ENCODE results near the gene FAM168B.
"Not testable (repeated sequence)": the region's sequence is repeated elsewhere in the genome, so short reads cannot be mapped to it uniquely, and the experiment has no call there.

Gene FAM168B

DNA sequence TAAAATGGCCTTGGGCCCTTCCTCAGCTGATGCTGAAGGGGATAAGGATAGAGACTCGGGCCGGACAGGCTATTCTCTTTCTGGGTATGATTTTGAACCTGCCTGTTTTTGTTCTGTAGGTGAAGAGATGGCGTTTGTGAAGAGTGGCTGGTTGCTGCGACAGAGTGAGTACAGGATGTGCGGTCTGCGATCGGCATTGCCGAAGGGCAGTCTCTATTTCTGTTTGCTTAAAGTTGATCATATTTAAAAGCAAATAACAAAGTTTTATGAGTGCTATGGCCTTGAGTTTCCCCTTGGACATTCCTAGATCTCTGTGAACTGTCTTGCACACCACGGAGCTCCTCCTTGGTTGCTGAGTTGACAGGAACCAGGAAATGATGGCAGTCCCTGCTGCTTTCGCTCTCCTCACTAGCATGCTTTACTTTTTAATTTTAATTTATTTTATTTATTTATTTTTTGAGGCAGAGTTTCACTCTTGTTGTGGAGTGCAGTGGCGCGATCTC is 27.6 kb upstream of the FAM168B start:
- in situ Hi-C loops (cut with HindIII; ENCODE audit: low sequenced_read_pairs) = no loop called here
- no peak overlapping the region for H3K4me3 ChIP-seq (ENCODE audit: low read depth, low read length)
- TF ChIP-seq, protein P1, sequence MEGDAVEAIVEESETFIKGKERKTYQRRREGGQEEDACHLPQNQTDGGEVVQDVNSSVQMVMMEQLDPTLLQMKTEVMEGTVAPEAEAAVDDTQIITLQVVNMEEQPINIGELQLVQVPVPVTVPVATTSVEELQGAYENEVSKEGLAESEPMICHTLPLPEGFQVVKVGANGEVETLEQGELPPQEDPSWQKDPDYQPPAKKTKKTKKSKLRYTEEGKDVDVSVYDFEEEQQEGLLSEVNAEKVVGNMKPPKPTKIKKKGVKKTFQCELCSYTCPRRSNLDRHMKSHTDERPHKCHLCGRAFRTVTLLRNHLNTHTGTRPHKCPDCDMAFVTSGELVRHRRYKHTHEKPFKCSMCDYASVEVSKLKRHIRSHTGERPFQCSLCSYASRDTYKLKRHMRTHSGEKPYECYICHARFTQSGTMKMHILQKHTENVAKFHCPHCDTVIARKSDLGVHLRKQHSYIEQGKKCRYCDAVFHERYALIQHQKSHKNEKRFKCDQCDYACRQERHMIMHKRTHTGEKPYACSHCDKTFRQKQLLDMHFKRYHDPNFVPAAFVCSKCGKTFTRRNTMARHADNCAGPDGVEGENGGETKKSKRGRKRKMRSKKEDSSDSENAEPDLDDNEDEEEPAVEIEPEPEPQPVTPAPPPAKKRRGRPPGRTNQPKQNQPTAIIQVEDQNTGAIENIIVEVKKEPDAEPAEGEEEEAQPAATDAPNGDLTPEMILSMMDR (IDR thresholded peaks at IDR 0.05; ENCODE audit: low read depth, low read length, missing control alignments) = no peak
- DNase-seq (ENCODE audit: low read depth) = no peak

GRCh38 chr2:131115752-131116151 is 22.5 kb upstream of the FAM168B start:
- in situ Hi-C loops (cut with HindIII; ENCODE audit: low sequenced_read_pairs) = no loop called here
- no peak overlapping the region for H3K4me3 ChIP-seq (ENCODE audit: low read depth, low read length)
- TF ChIP-seq, protein P1 (IDR thresholded peaks at IDR 0.05; ENCODE audit: low read depth, low read length, missing control alignments) = no peak
- no peak for DNase-seq (ENCODE audit: low read depth)

DNA sequence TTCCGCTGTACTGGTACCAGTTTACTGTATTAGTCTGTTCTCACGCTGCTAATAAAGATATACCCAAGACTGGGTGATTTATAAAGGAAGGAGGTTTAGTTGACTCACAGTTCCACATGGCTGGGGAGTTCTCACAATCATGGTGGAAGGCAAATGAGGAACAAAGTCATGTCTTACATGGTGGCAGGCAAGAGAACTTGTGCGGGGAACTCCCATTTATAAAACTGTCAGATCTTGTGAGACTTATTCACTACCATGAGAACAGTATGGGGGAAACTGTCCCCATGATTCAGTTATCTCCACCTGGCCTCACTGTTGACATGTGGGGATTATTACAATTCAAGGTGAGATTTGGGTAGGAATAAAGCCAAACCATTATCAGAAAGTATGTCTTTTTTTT is 21.7 kb upstream of the FAM168B start:
- in situ Hi-C loops (cut with HindIII; ENCODE audit: low sequenced_read_pairs) = not testable (repeated sequence)

GRCh38 chr2:131113566-131114227 is 20.4 kb upstream of the FAM168B start:
- H3K4me3 ChIP-seq (ENCODE audit: low read depth, low read length) = no peak overlapping the region
- DNase-seq (ENCODE audit: low read depth) = no peak
- TF ChIP-seq, protein P1 (IDR thresholded peaks at IDR 0.05; ENCODE audit: low read depth, low read length, missing control alignments) = no peak
- in situ Hi-C loops (cut with HindIII; ENCODE audit: low sequenced_read_pairs) = no loop called here

More for the DNA sequence above, 21.7 kb upstream of the FAM168B start:
- not testable (repeated sequence) for DNase-seq (ENCODE audit: low read depth); H3K4me3 ChIP-seq (ENCODE audit: low read depth, low read length)

DNA sequence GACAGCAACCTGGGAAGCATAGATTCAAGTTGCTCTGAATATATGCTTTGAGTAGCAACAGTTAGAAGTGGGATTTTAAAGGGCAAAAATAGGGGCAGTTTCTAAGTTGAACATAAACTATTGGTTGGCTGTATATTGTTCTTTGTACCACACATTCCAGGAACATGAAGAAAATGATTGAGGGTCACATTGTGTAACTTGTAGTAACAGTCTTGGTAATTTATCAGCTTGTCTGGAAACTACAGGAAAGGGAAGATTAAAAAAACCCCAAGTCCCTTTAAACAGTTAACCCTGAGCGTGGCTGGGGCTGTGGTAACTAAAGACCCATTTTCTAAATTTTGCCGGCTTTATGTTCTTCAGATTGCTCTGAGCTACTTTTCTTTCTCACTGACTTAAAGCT is 19.3 kb upstream of the FAM168B start:
- in situ Hi-C loops (cut with HindIII; ENCODE audit: low sequenced_read_pairs) = no loop called here
- TF ChIP-seq, protein P1 (IDR thresholded peaks at IDR 0.05; ENCODE audit: low read depth, low read length, missing control alignments) = no peak
- no peak for DNase-seq (ENCODE audit: low read depth)
- no peak overlapping the region for H3K4me3 ChIP-seq (ENCODE audit: low read depth, low read length)

DNA sequence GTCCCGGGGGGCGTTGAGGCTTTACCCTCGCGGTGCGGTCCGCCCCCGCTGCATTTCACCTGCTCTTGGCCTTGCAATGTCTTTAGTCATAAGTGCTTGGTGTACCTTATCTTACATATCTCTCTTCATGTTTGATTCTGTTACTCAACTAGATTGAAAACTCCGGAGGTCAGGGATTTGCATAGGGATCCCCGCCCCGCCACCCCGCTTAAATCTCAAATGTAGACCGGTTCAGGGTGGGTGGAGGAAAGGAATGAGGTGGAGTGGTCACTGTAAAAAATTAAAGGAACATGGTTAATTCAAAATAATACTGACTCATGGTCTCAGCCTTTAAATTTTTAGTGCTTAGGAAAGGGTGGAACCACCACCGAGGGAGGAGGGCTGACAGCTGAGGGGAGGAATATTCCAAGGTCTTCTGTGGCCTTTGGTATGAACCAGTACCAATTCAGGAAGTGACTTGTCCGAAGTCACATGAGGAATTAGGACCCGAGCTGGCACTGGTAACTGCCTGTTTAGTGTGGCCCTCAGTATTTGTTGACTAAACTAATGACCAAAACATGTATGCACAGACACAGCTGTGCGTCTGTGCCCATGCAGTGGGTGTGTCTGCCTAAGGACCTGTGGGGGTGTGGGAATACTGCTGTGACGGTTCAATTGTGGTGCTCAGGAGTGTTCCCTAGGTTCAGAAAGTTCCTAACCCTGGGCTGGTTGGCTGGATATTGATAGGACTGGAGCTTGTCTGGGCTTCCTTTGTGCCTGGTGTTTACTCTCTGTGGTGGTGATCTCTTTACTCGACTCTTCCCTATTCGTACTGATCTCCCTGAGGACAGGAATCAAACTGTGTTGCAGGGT is 12.9 kb upstream of the FAM168B start:
- in situ Hi-C loops (cut with HindIII; ENCODE audit: low sequenced_read_pairs) = no loop called here
- peak overlapping the region; percentile 95 for H3K4me3 ChIP-seq (ENCODE audit: low read depth, low read length)
- no peak for DNase-seq (ENCODE audit: low read depth)
- TF ChIP-seq, protein P1 (IDR thresholded peaks at IDR 0.05; ENCODE audit: low read depth, low read length, missing control alignments) = no peak
